CMK (cell line): ENCODE results near the gene PTPRN.
"Not testable (repeated sequence)": the region's sequence is repeated elsewhere in the genome, so short reads cannot be mapped to it uniquely, and the experiment has no call there.

Source experiments
- DNase-seq: peaks from one replicate; pipeline ENCODE4 v3.0.0-alpha.2; 2010; ENCODE audit warnings: low read depth

Gene PTPRN

GRCh38 chr2:219287580-219288265 is 21.5 kb downstream of the PTPRN start:
- DNase-seq: no peak

GRCh38 chr2:219287116-219287440 is 22.1 kb downstream of the PTPRN start:
- not testable (repeated sequence) for DNase-seq

GRCh38 chr2:219286436-219287115 is 22.6 kb downstream of the PTPRN start:
- DNase-seq: no peak

GRCh38 chr2:219285894-219286425 is 23.2 kb downstream of the PTPRN start:
- no peak for DNase-seq

- DNase-seq: no peak
These were observed 23.8 kb downstream of the PTPRN start for GRCh38 chr2:219285373-219285735.

GRCh38 chr2:219284501-219285372 is 24.5 kb downstream of the PTPRN start:
- DNase-seq: no peak

GRCh38 chr2:219282943-219283581 is 26.1 kb downstream of the PTPRN start:
- DNase-seq: no peak

- DNase-seq: no peak
These were observed 26.8 kb downstream of the PTPRN start for GRCh38 chr2:219282375-219282774.

- no peak for DNase-seq
These were observed 27.6 kb downstream of the PTPRN start for GRCh38 chr2:219281588-219281987.

- no peak for DNase-seq
These were observed 28.6 kb downstream of the PTPRN start for GRCh38 chr2:219280651-219281050.

GRCh38 chr2:219279916-219280516 is 29.2 kb downstream of the PTPRN start:
- no peak for DNase-seq

- peak; percentile 98 for DNase-seq
These were observed 29.9 kb downstream of the PTPRN start, which contains the start of gene DNAJB2 for GRCh38 chr2:219279151-219279915. Gene DNAJB2 (plus strand): TSS chr2:219279366. CDS start chr2:219279834, 468 bp downstream.

GRCh38 chr2:219278655-219279150 is 30.5 kb downstream of the PTPRN start:
- DNase-seq: no peak

GRCh38 chr2:219277703-219278654 is 31.2 kb downstream of the PTPRN start:
- no peak for DNase-seq

- no peak for DNase-seq
These were observed 34.8 kb downstream of the PTPRN start for GRCh38 chr2:219274361-219274921.

- no peak for DNase-seq
These were observed 35.3 kb downstream of the PTPRN start for GRCh38 chr2:219273937-219274336.

GRCh38 chr2:219272995-219273394 is 36.2 kb downstream of the PTPRN start:
- no peak for DNase-seq

- DNase-seq: no peak
These were observed 36.8 kb downstream of the PTPRN start for GRCh38 chr2:219272356-219272755.

GRCh38 chr2:219271021-219271420 is 38.2 kb downstream of the PTPRN start:
- DNase-seq: no peak
